Measurements from ENCODE around the gene ASPA.
"Not testable (repeated sequence)": the region's sequence is repeated elsewhere in the genome, so short reads cannot be mapped to it uniquely, and the experiment has no call there.

Gene ASPA

GRCh38 chr17:3475812-3476610 lies at the start of gene ASPA:
Gene ASPA, plus strand, starts transcription at chr17:3475997. Its CDS starts 163 bp downstream, at chr17:3476160.
- DNase-seq, result no peak

- DNase-seq, result not testable (repeated sequence)
Measured at GRCh38 chr17:3433215-3433614, 42.6 kb upstream of the ASPA start.

- DNase-seq, result no peak
Measured at GRCh38 chr17:3433741-3434140, 42.1 kb upstream of the ASPA start, which contains the start of gene OR1E2. Gene OR1E2, minus strand, starts transcription at chr17:3433841. Its CDS starts 0 bp downstream, at chr17:3433841.

- no peak for DNase-seq
Measured at GRCh38 chr17:3438368-3438767, 37.4 kb upstream of the ASPA start.

GRCh38 chr17:3440451-3440850 lies 35.3 kb upstream of the ASPA start:
- no peak for DNase-seq

GRCh38 chr17:3447625-3448024 lies 28.2 kb upstream of the ASPA start:
- DNase-seq, result no peak

GRCh38 chr17:3448059-3448665 lies 27.6 kb upstream of the ASPA start:
- DNase-seq, result no peak

GRCh38 chr17:3466355-3466754 lies 9.4 kb upstream of the ASPA start:
- DNase-seq, result not testable (repeated sequence)

- DNase-seq, result no peak
Measured at GRCh38 chr17:3469529-3469928, 6.3 kb upstream of the ASPA start.

- DNase-seq, result no peak
Measured at GRCh38 chr17:3471599-3471998, 4.2 kb upstream of the ASPA start, which contains the start of gene SPATA22. Gene SPATA22, minus strand, starts transcription at chr17:3471819. Its CDS starts 2,494 bp downstream, at chr17:3469325.

GRCh38 chr17:3472137-3472536 lies 3.7 kb upstream of the ASPA start:
- DNase-seq, result no peak

GRCh38 chr17:3474212-3474611 lies 1.6 kb upstream of the ASPA start:
- DNase-seq, result no peak

- no peak for DNase-seq
Measured at GRCh38 chr17:3475251-3475685, 529 bp upstream of the ASPA start.

GRCh38 chr17:3479988-3480387 lies 4.2 kb downstream of the ASPA start:
- no peak for DNase-seq

- no peak for DNase-seq
Measured at GRCh38 chr17:3482852-3483251, 7.1 kb downstream of the ASPA start.

GRCh38 chr17:3485481-3486068 lies 9.8 kb downstream of the ASPA start:
- no peak for DNase-seq

- DNase-seq, result no peak
Measured at GRCh38 chr17:3497101-3497500, 21.3 kb downstream of the ASPA start.

GRCh38 chr17:3501344-3501743 lies 25.5 kb downstream of the ASPA start:
- no peak for DNase-seq

GRCh38 chr17:3502466-3502865 lies 26.7 kb downstream of the ASPA start:
- no peak for DNase-seq

GRCh38 chr17:3503285-3503684 lies 27.5 kb downstream of the ASPA start:
- DNase-seq, result no peak

GRCh38 chr17:3505008-3505407 lies 29.2 kb downstream of the ASPA start:
- no peak for DNase-seq

- no peak for DNase-seq
Measured at GRCh38 chr17:3506054-3506453, 30.3 kb downstream of the ASPA start.

GRCh38 chr17:3507071-3507470 lies 31.3 kb downstream of the ASPA start:
- no peak for DNase-seq

GRCh38 chr17:3507869-3508268 lies 32.1 kb downstream of the ASPA start:
- no peak for DNase-seq

Data from GOT3 (cell line).